Measurements from ENCODE around the gene CNTNAP2.
"Not testable (repeated sequence)": the region's sequence is repeated elsewhere in the genome, so short reads cannot be mapped to it uniquely, and the experiment has no call there.

Gene CNTNAP2

DNA sequence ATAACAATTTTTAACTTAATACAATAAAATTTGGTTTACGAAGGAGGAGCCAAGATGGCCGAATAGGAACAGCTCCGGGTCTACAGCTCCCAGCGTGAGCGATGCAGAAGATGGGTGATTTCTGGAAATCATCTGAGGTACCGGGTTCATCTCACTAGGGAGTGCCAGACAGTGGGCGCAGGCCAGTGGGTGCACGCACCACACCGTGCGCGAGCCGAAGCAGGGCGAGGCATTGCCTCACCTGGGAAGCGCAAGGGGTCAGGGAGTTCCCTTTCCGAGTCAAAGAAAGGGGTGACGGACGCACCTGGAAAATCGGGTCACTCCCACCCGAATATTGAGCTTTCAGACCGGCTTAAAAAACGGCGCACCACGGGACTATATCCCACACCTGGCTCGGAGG is 789.1 kb downstream of the CNTNAP2 start:
- not testable (repeated sequence) for DNase-seq

DNA sequence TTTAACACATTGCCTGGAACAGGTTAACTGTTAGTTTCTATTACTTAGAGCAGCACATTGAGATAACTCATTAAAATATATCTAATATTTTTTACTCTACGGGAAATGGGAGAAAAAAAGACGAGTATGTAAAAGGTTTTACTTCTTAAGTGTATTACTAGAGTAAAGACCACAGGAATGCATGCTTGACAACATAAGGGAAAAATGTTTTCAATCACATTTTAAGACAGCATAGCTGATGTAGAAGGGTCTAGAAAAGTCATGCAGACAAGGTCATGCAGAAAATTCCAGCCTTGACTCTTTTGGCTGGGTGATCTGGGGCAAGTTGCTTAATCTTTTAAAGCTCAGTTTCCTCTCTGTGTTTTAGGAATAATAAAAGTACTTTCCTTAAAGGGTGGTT is 806.2 kb downstream of the CNTNAP2 start:
- DNase-seq, result no peak

DNA sequence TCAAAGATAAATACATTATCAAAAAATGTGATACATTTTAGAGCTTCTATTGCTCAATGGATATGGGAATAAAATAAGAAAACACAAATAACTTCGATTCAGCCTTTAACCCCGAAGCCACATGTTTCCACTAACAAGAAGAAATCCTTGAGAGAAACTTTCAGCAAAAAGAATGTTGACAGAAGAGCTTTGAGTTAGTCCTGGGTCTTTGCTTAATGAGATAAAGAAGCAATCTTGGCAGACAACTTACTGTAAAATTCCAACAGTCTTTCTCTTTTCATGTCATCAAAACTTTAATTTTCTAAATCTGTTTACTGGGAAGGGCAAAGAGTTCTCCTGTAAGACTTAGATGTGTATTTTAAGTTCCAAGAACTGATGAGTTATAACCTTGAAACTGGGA is 810.2 kb downstream of the CNTNAP2 start:
- DNase-seq, result no peak

DNA sequence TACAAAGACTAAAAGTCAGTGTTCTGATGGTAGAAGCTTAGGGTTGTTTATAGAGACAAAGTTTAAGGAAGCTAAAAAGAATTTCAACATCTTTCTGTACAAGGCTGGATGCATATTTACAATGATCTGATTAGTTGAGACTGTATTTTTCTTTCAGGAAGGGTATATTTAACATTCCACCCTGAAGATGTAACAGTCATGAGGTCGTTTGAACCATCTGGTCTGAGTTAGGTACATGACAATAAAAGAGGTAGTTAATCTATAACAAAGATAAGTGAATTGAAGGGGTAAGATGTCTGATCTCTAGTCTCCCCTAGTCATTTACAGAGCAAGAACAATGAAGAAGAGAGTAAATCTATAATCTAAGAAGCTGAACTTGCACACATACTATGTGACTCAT is 821.2 kb downstream of the CNTNAP2 start:
- DNase-seq, result no peak

DNA sequence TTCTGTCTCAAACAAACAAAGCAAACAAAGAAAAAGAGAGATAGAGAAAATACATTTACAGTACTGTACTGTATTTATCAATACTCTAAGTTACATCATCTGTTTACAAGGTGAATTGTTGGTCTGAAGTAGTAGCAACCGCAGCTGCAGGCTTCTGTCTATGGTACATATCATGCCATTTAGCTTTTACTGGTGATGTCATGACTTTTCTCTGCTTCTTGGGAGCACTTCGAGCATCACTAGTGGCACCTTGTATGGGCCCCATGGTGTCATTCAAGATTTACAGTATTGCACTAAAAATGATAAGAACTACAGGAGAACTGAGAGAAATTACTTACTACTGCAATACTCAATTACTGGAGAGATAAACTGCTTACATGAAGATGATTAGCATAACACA is 826.9 kb downstream of the CNTNAP2 start:
- no peak for DNase-seq

DNA sequence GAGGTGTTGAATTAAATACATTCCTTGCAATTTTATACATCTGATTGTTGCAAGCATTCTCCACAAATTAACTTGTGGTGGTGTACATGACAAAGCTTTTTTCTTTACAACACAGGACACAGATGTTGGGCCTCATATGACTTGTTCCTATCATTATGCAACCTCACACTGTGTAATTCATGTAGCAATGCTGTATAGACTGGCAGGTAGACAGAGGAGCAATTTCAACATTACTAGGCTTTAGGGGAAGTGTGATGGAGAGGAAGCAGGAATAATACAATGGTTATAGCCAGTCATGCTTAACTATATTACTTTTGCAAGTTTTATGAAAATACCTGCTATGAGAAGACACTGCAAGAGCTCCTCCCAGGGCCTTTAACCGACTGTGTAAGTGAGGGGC is 832.1 kb downstream of the CNTNAP2 start:
- no peak for DNase-seq

DNA sequence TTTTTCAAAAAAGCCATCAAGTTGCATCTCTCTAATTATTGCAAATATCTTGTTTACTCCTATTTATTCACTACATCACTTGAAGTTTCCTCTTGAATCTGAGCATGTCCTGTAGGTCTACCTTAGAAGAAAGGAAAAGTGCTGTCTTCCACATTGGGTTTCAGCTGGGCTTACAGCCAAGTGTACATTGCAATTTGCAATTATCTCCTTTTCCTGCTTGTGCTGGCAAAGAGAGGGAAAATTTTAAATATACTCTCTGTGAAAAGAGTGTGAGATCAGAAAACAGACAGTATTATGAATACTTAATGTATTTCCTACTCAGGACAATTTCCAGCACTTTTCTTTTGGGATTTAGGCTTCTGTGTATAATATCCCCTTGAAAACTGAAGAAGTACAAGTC is 839.7 kb downstream of the CNTNAP2 start:
- no peak for DNase-seq

DNA sequence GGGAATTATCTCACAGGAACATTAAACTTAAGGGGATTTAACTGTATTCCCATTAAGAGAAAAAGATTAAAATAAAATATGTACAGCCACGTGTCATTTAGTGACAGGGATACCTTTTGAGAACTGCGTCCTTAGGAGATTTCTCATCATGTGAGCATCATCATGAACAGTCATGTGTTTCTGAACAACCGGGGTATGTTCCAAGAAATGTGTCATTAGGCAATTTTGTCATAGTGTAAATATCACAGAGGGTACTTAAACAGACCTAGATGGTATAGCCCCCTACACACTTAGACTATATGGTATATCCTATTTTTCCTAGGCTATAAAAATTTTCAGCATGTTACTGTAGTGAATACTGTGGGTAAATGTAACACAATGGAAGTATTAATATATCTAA is 840.3 kb downstream of the CNTNAP2 start:
- DNase-seq, result no peak

DNA sequence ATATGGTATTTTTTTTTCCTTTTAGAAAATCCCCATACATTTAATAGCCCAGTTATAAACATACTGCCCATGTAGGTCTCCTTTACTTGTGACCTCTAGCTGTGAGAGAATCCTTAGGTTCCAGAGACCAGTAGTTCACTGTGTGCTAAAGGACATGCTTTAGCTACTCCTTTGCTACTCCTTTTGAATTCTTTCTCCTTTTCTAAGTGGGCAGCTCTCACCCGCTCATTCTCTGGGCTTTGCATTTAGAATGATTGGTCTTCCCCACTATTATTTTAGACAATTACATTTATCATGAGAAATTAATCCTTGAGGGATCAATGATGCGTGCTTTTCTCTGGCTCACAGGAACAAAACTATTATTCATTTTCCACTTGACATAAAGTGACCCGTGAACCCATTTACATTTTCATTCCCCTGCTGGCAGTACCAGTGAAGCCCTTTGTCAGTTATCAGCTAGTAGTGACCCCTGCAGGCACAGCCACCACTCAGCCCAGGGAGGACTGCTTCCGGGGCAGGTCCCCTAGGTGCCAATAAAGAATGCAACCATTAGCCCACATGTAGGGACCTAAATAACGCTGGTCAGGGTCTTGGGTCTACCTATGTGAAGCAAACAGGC is 844.3 kb downstream of the CNTNAP2 start:
- DNase-seq, result no peak

DNA sequence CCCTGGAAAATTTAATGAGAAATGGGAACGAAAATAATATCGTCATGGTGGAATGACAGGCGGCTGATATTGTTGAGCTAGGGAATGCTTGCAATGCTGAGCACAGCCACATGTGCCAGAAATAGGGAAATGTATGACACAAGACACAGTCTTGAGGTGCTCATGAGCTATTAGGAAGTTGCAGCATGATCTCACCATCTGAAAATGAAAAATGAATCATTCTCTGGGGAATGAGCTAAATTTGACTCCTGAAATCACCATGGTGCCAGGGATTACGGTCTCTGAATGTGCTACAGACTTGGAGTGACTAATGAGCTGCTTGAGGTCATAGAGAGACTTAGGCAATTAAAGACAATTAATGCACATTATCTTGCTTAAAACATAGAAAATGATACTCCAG is 845.0 kb downstream of the CNTNAP2 start:
- no peak for DNase-seq

DNA sequence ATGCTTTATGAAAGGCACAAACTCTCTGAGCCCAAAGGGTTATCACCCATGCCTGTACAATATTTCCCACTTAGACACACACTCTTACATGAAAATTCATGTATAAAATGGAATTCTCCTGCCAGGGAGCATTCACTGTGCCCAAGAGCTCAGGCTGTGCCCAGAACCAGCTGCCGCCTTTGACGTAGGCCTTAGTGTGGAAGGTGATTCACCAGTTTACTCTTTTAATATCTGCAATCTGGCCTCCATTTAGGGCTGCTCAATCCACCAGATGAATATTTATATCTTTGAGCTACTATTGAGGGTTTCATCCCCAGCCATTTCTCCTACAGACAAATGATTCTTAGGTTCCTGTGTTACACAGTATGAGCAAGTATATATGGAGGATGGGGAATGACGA is 849.7 kb downstream of the CNTNAP2 start:
- no peak for DNase-seq

DNA sequence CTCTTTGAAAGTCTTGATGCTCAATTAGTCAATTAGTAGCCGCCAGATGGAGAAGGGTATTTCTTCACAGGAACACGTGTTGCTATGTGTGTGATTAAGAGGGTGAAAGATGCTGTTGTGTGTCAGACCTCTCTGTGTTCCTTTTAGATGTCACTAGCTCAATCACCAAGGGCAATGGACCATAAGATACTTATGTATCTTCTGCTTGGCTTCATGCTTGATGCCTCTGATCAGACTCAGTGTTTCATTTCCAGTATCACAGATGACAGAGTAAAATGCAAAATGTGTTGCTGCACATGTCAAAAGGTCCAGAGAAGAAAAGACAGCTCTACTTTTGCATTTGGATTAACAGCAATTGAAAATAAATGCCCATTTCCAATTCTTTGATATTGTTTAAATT is 865.9 kb downstream of the CNTNAP2 start:
- no peak for DNase-seq

DNA sequence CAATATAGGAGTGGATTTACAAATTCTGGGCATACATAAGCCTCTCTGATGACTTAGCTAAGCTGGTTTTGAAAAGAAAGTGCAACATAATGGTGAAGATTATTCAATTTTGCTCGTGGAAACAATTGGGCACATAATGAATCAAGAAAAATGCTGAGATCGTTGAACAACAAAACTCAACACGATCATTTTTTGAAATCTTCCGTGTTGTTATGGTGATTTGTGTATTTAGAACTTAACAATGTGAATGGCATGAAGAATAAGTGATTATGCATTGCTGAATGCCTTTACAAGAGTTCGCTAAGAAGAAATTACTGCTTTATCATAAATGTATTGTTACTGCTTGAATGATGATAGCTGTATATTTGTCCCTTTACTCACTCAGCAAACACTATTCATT is 875.0 kb downstream of the CNTNAP2 start:
- no peak for DNase-seq

DNA sequence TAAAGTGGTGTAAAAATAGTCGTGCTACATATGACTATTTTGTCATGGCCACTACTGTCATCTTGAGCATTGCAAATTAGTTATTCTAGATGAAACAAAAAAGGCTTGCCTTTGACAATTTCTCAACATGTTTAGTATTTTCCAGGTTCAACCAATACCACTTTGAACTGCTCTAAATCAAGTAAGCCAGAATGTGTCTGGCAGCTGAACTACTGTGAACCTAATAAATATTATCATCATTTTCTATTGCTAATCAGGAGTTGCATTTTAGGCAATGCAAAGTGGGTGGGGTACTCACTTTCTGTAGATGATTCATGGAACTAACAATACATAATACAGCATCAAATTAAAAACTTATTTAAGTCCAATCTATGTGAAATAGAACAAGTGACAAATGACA is 877.2 kb downstream of the CNTNAP2 start:
- DNase-seq, result no peak

DNA sequence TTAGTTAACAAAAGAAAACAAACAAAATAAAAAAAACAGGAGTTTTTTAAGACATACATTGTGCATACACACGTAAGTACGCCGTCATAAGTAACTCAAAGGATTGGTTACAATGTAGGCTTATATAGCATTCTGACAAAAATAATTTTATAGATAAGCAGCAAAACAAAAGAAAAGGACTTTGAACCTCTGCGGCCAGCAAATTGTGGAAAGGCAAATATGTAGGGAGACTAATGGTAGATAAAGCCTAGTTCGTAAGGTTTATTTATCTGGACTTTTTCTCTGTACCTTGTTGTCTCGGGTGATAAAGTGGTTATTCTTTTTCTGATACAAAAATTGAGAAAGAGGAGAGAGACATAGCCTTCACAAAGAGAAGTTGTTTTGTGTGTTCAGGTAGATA is 891.9 kb downstream of the CNTNAP2 start:
- DNase-seq, result no peak

DNA sequence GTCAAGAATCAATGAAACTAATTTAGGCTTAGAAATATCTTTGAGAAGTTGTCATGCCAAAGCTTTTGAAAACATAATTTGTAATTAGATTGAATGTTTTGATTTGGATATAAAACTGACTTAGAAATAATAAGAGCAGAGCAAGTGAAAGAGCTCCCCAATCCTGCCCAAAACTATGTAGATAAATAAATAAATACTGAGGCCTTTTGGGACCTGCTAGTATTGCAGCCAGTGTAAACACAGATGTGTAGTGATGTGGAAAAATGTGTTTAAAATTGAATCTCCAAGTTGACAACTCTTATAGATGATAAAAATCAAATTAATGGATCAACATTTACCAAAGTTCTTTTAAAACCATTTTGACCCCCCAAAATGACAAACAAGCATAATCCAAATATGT is 896.1 kb downstream of the CNTNAP2 start:
- DNase-seq, result no peak

DNA sequence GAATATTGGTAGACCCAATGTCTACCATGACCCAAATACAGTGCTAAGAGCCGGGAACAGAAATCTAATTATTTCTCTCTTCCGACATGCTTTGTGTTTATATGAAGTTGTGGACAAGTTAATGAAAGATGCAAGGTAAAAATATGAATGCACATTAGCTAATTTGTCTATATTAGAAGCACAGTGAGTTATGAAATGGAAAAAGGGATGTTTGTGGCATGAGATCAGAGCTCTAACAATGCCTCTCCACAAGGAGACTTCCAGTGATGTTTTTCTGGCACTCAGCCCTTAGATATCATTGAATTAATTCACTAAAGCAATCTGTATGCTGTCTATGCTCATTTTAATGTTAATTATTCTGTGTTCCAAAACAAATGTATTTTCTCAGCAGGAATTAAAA is 897.2 kb downstream of the CNTNAP2 start:
- DNase-seq, result no peak

DNA sequence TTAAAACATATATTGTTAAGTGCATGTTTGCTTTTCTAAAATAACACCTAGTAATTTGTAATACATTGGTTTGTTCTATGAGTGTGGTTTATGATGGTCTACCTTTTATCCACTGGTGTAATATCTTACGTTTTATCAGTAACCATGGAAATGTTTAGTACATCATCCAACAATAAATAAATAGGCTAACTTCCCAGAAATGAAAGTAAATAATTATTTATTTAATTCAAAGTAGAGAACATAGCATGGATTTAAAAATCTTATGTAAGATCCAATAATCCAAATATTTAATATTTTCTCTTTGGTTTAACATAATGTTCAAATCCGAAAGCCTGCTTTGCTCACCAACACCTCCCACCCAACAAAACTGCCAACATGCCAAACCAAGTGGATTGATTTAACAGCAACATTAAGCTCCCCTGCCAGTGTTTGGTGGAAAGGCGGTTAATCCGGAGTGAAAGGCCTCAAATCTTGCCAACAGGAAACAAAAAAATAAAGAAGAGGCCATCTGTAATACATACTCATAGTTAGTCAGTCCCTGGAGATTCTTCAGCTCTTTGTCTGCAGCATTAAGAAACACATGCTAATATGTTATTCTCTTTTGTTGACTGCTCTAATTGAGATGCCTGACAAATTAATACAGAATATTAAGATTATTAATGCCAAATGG is 897.8 kb downstream of the CNTNAP2 start:
- DNase-seq, result no peak

DNA sequence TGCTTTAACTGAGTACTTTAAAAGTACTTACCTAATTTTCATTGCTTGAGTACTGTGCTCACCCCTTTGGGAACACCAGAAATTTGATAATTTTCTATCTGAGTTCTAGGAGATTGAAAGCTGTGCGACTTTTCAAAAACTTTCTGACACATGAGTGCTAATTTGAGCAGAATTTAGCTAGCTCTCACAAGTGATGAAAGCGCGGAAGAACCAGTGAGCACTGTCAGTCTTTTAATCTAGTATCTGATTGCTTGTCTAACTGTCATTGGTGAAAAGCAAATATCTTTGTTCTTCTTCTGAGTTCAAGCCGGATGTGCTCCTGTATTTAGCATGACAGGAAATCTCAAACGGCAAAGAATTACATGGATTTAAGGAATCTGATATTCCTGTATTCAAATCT is 899.4 kb downstream of the CNTNAP2 start:
- DNase-seq, result no peak

DNA sequence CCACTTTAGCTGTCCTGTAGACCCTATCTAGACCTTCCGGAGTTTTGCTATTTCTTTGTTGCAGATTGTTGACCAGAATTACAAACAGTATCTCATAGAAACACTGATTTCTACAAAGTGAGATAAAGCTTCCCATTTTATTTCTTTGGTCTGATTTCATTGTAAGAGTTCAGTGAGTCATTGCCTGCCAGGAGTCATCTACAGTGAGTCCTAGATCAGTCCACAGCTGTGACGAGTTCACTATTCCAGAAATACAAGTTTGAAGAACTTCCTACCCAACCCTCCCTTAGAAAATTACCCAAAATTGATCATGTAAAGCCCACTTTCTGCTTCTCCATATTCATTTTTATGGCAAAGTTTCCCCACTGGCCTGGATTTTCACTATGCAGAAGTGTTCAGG is 905.5 kb downstream of the CNTNAP2 start:
- no peak for DNase-seq

DNA sequence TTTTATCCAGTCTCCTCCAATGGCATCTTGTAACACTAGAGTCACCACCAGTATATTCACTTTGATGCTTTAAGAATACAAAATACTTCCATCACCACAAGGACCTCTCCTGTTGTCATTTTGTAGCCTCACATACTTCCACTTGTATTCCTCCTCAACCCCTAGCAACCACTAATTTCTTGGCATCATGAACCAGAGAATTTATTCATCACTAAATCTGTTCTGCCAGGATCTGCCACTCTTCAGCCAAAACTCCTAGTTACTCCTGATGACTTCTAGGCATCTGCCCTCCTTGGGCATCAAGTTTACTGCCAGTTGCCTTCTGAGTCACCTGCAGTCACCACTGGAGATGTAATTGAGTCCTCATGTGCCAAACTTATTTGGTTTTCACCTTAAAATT is 906.8 kb downstream of the CNTNAP2 start:
- DNase-seq, result no peak

DNA sequence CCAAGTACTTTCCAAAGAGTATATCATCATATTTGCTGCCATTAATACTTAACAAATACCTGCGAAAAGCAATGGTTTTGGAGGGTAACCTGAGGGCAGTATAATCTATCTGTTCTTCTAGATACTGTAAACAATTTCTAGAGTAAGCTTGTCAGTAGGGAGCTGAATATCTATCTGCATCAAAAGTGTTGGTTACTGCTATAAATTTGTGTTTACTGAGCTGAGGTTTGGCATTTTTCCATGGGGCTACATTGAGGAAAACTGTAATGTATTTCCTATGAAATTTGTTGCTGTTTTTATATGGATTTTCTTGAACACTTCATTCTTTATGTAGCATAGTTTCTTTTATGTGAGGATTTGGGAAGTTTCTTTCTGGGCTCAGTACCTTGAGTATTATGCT is 913.4 kb downstream of the CNTNAP2 start:
- no peak for DNase-seq

DNA sequence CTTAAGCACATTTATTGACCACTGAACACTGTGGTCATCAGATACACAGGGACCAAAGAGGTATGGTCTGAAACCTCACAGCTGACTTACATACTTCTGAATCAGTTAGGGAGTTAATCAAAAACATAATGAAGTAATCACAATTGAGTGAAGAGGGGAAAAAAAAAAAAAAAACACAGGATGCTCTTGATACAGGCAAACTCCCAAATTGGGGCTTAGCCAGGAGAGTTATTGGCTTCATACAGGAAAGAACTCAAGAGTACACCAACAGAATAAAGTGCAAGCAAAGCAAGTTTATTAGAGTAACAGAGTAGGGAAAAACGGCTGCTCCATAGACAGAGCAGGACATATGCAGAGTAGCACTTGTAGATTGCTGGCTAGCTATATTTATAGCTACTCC is 917.0 kb downstream of the CNTNAP2 start:
- no peak for DNase-seq

DNA sequence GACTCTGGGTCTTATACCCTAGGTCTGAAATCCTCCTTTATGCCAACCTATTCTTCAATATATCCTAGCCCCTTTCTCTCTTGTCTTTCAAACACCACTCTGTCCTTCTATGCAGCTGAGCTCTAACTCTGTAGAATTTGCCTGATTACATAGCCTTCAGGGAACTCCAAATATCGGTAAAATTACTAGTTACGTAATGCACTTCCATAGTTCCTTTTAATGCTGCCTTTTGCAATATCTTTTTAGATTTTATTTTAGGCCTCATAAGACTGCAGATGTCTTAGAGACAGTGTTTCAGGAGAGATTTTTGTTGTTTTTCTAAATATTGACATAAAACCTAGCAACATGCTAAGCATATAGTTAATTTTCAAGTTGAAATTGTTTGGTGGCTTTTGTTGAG is 924.8 kb downstream of the CNTNAP2 start:
- DNase-seq, result no peak

DNA sequence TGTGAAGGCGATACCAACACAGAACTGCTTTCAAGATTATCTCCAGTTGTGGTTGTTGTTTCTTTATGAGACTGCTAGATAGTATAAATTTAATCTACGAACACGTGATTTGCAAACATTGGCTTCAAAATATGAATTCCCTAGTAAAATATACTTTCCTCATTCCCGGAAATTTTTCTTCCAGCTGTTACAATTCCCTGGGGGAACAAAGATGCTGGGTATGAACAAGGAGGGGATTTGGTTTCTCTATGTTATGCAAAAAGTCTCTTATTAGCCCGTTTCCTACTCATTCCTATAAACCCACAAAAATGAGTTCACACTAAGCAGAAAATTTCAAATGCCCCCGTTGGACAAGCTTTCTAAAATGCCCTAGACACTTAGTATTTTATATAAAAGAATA is 928.3 kb downstream of the CNTNAP2 start:
- DNase-seq, result no peak

Data from activated T-cell treated with anti-CD3 and anti-CD28 coated beads, Interleukin-2, amount 50 U/mL, for 48 hours (primary cell).